ENCODE measurements around the gene CCDC63. TPM values are rescaled to one million over a fixed set of nuclear protein-coding genes. Genes with fewer than 3 reads are reported as not detected.

The CCDC63 gene
- total RNA-seq, 1 donor from 2014 or later: not detected

- no peak for DNase-seq
- Histone ChIP-seq H3K27ac (replicated peaks) (no peak overlapping the region), H3K36me3 (no peaks in the 10 kb centered on the region), H3K9me3 (replicated peaks) (peaks cover 7% of the 10 kb centered on the region), H3K27me3 (ENCODE audit: low read depth) (peaks cover 10% of the 10 kb centered on the region), H3K4me3 (no peak overlapping the region), H3K4me1 (no peaks in the 10 kb centered on the region)
- intact Hi-C loops (cut with micrococcal nuclease): no loop called here
- TF ChIP-seq CTCF (IDR thresholded peaks at IDR 0.05; ENCODE audit: borderline replicate concordance): no peak
Observed at GRCh38 chr12:110809149-110809548, 37.6 kb upstream of the CCDC63 start.

- DNase-seq: no peak
- no peak overlapping the region for H3K27ac ChIP-seq (replicated peaks)
- H3K27me3 ChIP-seq (ENCODE audit: low read depth): peaks cover 11% of the 10 kb centered on the region
- H3K36me3 ChIP-seq: no peaks in the 10 kb centered on the region
- no peaks in the 10 kb centered on the region for H3K4me1 ChIP-seq
- H3K9me3 ChIP-seq (replicated peaks): no peaks in the 10 kb centered on the region
- no peak for TF ChIP-seq CTCF (IDR thresholded peaks at IDR 0.05; ENCODE audit: borderline replicate concordance)
- H3K4me3 ChIP-seq: no peak overlapping the region
- intact Hi-C loops (cut with micrococcal nuclease): no loop called here
Observed at GRCh38 chr12:110811972-110812371, 34.8 kb upstream of the CCDC63 start.

- DNase-seq: no peak
- H3K27me3 ChIP-seq (ENCODE audit: low read depth): peaks cover 11% of the 10 kb centered on the region
- no peaks in the 10 kb centered on the region for H3K36me3 ChIP-seq
- no peak for TF ChIP-seq CTCF (IDR thresholded peaks at IDR 0.05; ENCODE audit: borderline replicate concordance)
- no peaks in the 10 kb centered on the region for H3K4me1 ChIP-seq
- no peaks in the 10 kb centered on the region for H3K9me3 ChIP-seq (replicated peaks)
- no peak overlapping the region for H3K27ac ChIP-seq (replicated peaks)
- no peak overlapping the region for H3K4me3 ChIP-seq
- intact Hi-C loops (cut with micrococcal nuclease): no loop called here
Observed at GRCh38 chr12:110813285-110813684, 33.5 kb upstream of the CCDC63 start.

GRCh38 chr12:110813756-110814155, 33.0 kb upstream of the CCDC63 start:
- H3K9me3 ChIP-seq (replicated peaks): no peaks in the 10 kb centered on the region
- H3K4me1 ChIP-seq: no peaks in the 10 kb centered on the region
- H3K36me3 ChIP-seq: no peaks in the 10 kb centered on the region
- TF ChIP-seq CTCF (IDR thresholded peaks at IDR 0.05; ENCODE audit: borderline replicate concordance): no peak
- intact Hi-C loops (cut with micrococcal nuclease): no loop called here
- no peak overlapping the region for H3K27ac ChIP-seq (replicated peaks)
- peaks cover 11% of the 10 kb centered on the region for H3K27me3 ChIP-seq (ENCODE audit: low read depth)
- H3K4me3 ChIP-seq: no peak overlapping the region
- no peak for DNase-seq

GRCh38 chr12:110816248-110816647, 30.5 kb upstream of the CCDC63 start:
- Histone ChIP-seq H3K36me3 (no peaks in the 10 kb centered on the region), H3K9me3 (replicated peaks) (no peaks in the 10 kb centered on the region), H3K4me3 (no peak overlapping the region), H3K4me1 (no peaks in the 10 kb centered on the region), H3K27me3 (ENCODE audit: low read depth) (peaks cover 11% of the 10 kb centered on the region), H3K27ac (replicated peaks) (no peak overlapping the region)
- intact Hi-C loops (cut with micrococcal nuclease): no loop called here
- DNase-seq: no peak
- no peak for TF ChIP-seq CTCF (IDR thresholded peaks at IDR 0.05; ENCODE audit: borderline replicate concordance)

GRCh38 chr12:110816779-110817178, 30.0 kb upstream of the CCDC63 start:
- no peaks in the 10 kb centered on the region for H3K36me3 ChIP-seq
- DNase-seq: no peak
- no peaks in the 10 kb centered on the region for H3K4me1 ChIP-seq
- no peak for TF ChIP-seq CTCF (IDR thresholded peaks at IDR 0.05; ENCODE audit: borderline replicate concordance)
- no peaks in the 10 kb centered on the region for H3K9me3 ChIP-seq (replicated peaks)
- peaks cover 11% of the 10 kb centered on the region for H3K27me3 ChIP-seq (ENCODE audit: low read depth)
- intact Hi-C loops (cut with micrococcal nuclease): no loop called here
- no peak overlapping the region for H3K4me3 ChIP-seq
- no peak overlapping the region for H3K27ac ChIP-seq (replicated peaks)
